Measurements from ENCODE around the gene DDX1. TPM values are rescaled to one million over a fixed set of nuclear protein-coding genes. Genes with fewer than 3 reads are reported as not detected.

Gene DDX1
- total RNA-seq, 4 donors from 2014 or later, result 40.0 to 90.0 (median 52.4) TPM

GRCh38 chr2:15617778-15618448, 26.2 kb downstream of the DDX1 start:
- TF ChIP-seq CTCF (IDR thresholded peaks at IDR 0.05) (no peak), POLR2A (IDR thresholded peaks at IDR 0.05) (no peak)
- Histone ChIP-seq H3K27me3 (no peaks in the 10 kb centered on the region), H3K4me1 (no peaks in the 10 kb centered on the region), H3K4me3 (no peak overlapping the region), H3K36me3 (peaks cover 0 to 87% (median 0%) of the 10 kb centered on the region in 3 donors), H3K27ac (no peak overlapping the region), H3K9me3 (no peaks in the 10 kb centered on the region)
- no peak for DNase-seq

GRCh38 chr2:15618449-15618855, 26.8 kb downstream of the DDX1 start:
- Histone ChIP-seq H3K4me1 (no peaks in the 10 kb centered on the region), H3K4me3 (no peak overlapping the region), H3K27me3 (no peaks in the 10 kb centered on the region), H3K36me3 (peaks cover 0 to 87% (median 0%) of the 10 kb centered on the region in 3 donors), H3K9me3 (no peaks in the 10 kb centered on the region), H3K27ac (no peak overlapping the region)
- TF ChIP-seq CTCF (IDR thresholded peaks at IDR 0.05) (no peak), POLR2A (IDR thresholded peaks at IDR 0.05) (no peak)
- no peak for DNase-seq

GRCh38 chr2:15619076-15619475, 27.4 kb downstream of the DDX1 start:
- no peak overlapping the region for H3K27ac ChIP-seq
- peaks cover 0 to 92% (median 0%) of the 10 kb centered on the region in 3 donors for H3K36me3 ChIP-seq
- DNase-seq, result no peak
- no peaks in the 10 kb centered on the region for H3K27me3 ChIP-seq
- H3K4me1 ChIP-seq, result no peaks in the 10 kb centered on the region
- TF ChIP-seq POLR2A (IDR thresholded peaks at IDR 0.05), result no peak
- TF ChIP-seq CTCF (IDR thresholded peaks at IDR 0.05), result no peak
- no peak overlapping the region for H3K4me3 ChIP-seq
- H3K9me3 ChIP-seq, result no peaks in the 10 kb centered on the region

- no peak for TF ChIP-seq POLR2A (IDR thresholded peaks at IDR 0.05)
- no peak for TF ChIP-seq CTCF (IDR thresholded peaks at IDR 0.05)
- H3K4me3 ChIP-seq, result no peak overlapping the region
- H3K27ac ChIP-seq, result no peak overlapping the region
- no peaks in the 10 kb centered on the region for H3K9me3 ChIP-seq
- peaks cover 0 to 96% (median 0%) of the 10 kb centered on the region in 3 donors for H3K36me3 ChIP-seq
- H3K4me1 ChIP-seq, result no peaks in the 10 kb centered on the region
- H3K27me3 ChIP-seq, result no peaks in the 10 kb centered on the region
- no peak for DNase-seq
Measured at GRCh38 chr2:15619510-15619909, 27.8 kb downstream of the DDX1 start.

- no peak for DNase-seq
- Histone ChIP-seq H3K4me3 (no peak overlapping the region), H3K27me3 (no peaks in the 10 kb centered on the region), H3K9me3 (no peaks in the 10 kb centered on the region), H3K27ac (no peak overlapping the region), H3K36me3 (peaks cover 0 to 96% (median 0%) of the 10 kb centered on the region in 3 donors), H3K4me1 (no peaks in the 10 kb centered on the region)
- TF ChIP-seq CTCF (IDR thresholded peaks at IDR 0.05) (no peak), POLR2A (IDR thresholded peaks at IDR 0.05) (no peak)
Measured at GRCh38 chr2:15619938-15620337, 28.3 kb downstream of the DDX1 start.
